ENCODE results near the gene WDR59.

DNA sequence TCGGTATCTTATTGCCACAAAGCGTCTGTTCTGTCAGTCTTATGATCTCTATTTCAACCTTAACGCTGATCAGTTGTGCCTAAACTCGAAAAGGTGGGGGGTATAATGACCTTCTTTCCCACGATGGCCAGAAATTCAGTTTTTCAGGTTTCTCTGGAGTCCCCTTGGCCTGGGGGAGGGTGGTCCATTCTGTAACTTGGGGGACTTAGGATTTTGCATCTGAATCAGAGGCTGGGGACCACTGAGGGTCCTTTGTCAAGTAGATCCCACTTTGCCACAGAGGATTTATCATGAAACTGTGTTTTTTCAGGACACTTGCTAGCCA lies 6.3 kb upstream of the WDR59 start:
- TF ChIP-seq, protein P1, sequence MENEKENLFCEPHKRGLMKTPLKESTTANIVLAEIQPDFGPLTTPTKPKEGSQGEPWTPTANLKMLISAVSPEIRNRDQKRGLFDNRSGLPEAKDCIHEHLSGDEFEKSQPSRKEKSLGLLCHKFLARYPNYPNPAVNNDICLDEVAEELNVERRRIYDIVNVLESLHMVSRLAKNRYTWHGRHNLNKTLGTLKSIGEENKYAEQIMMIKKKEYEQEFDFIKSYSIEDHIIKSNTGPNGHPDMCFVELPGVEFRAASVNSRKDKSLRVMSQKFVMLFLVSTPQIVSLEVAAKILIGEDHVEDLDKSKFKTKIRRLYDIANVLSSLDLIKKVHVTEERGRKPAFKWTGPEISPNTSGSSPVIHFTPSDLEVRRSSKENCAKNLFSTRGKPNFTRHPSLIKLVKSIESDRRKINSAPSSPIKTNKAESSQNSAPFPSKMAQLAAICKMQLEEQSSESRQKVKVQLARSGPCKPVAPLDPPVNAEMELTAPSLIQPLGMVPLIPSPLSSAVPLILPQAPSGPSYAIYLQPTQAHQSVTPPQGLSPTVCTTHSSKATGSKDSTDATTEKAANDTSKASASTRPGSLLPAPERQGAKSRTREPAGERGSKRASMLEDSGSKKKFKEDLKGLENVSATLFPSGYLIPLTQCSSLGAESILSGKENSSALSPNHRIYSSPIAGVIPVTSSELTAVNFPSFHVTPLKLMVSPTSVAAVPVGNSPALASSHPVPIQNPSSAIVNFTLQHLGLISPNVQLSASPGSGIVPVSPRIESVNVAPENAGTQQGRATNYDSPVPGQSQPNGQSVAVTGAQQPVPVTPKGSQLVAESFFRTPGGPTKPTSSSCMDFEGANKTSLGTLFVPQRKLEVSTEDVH (IDR thresholded peaks at IDR 0.05; ENCODE audit: low read depth, partially characterized antibody): no peak
- no peak for TF ChIP-seq RNF2 (IDR thresholded peaks at IDR 0.05)
- TF ChIP-seq ZBTB17 (CRISPR knock-in tag; IDR thresholded peaks at IDR 0.05): no peak
- no peak for TF ChIP-seq TAF1 (IDR thresholded peaks at IDR 0.05; ENCODE audit: control insufficient read depth, extremely low read depth, insufficient read depth, low read length, severe bottlenecking)
- TF ChIP-seq, protein P2, sequence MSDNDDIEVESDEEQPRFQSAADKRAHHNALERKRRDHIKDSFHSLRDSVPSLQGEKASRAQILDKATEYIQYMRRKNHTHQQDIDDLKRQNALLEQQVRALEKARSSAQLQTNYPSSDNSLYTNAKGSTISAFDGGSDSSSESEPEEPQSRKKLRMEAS (CRISPR knock-in tag; IDR thresholded peaks at IDR 0.05): no peak
- no peak for TF ChIP-seq HMG20A (CRISPR knock-in tag; conservative IDR thresholded peaks at IDR 0.05)
- TF ChIP-seq, protein P3, sequence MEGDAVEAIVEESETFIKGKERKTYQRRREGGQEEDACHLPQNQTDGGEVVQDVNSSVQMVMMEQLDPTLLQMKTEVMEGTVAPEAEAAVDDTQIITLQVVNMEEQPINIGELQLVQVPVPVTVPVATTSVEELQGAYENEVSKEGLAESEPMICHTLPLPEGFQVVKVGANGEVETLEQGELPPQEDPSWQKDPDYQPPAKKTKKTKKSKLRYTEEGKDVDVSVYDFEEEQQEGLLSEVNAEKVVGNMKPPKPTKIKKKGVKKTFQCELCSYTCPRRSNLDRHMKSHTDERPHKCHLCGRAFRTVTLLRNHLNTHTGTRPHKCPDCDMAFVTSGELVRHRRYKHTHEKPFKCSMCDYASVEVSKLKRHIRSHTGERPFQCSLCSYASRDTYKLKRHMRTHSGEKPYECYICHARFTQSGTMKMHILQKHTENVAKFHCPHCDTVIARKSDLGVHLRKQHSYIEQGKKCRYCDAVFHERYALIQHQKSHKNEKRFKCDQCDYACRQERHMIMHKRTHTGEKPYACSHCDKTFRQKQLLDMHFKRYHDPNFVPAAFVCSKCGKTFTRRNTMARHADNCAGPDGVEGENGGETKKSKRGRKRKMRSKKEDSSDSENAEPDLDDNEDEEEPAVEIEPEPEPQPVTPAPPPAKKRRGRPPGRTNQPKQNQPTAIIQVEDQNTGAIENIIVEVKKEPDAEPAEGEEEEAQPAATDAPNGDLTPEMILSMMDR (IDR thresholded peaks at IDR 0.05 in 2 of 3, conservative IDR thresholded peaks at IDR 0.05 in 1 of 3; ENCODE audit: insufficient read depth in 2 of 3, low read depth in 1 of 3, low read length in 3 of 3): no peak
- TF ChIP-seq FOXJ3 (CRISPR knock-in tag; IDR thresholded peaks at IDR 0.05): no peak
- no peak for TF ChIP-seq SNIP1 (IDR thresholded peaks at IDR 0.05; ENCODE audit: low read depth)
- no peak for TF ChIP-seq EZH2 (IDR thresholded peaks at IDR 0.05; ENCODE audit: borderline replicate concordance, low read depth, low read length)
